GM18873 (cell line): ENCODE data around the gene COL3A1.

ENCODE experiments used
- ATAC-seq: cut with Tn5 transposase; IDR thresholded peaks from one replicate; pipeline ENCODE4 v1.9.1; 2021; ENCODE audit warnings: mild to moderate bottlenecking, moderate library complexity, moderate number of reproducible peaks; ENCODE audit not compliant: unreplicated experiment, low FRiP score

COL3A1 gene

GRCh38 chr2:189014449-189015138 is 40.4 kb downstream of the COL3A1 start:
- ATAC-seq: no peak

DNA sequence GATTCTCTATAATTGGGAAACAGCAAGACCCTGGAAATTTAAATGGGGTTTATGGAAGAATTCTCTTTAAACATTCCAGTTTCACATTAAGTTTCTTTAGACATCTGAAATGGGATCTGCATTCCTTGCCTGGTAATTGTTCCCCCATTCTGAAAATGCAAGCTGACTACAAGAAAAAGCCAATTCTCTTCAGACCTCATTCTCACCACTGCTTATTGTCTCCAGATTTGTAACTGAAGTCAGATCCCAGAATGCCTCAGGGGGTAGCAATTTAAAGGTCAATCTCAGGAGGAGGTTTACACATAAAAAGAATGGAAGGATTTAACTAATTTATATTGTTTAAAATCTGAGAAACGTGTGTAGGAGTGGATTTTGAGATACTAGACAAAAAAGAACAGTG is 41.2 kb downstream of the COL3A1 start:
- no peak for ATAC-seq

- ATAC-seq: no peak
Measured at GRCh38 chr2:189016311-189016861, 42.2 kb downstream of the COL3A1 start.

DNA sequence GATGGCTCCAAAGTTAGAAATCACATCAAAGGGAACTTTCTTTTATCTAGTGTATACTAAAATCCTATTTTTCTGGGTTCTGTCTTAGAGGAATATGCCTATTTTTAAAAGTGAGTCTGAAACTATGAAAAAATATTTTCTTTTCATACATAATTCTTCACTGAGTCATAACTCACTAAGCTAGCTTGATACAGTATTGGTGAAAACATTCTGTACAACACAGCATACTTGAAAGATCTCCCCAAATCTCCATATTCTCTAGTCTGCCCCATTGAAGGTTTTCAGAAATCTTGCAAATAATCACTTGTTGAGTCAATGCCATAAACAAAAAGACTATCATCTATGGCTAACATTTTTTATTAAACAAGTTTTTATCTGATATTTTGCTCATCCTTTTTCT is 44.5 kb downstream of the COL3A1 start:
- ATAC-seq: no peak

DNA sequence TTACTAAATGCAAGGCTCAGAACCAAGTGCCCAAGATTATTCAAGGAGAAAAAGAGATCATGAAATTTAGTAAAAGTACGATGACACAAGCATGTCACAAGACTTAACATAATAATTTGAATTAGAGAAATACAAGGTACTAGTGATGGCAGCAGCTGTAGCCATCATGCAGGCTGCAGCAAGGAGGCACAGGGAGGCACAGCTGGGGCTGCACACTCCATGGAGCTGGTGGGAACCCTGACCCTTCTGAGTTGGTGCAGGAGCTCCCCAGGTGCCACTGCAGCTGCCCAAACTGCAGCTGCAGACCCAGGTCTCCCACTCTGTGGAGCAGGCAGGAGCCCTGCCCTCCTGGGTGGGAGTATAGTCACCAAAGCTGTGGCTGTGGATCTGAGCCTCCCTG is 46.0 kb downstream of the COL3A1 start:
- ATAC-seq: no peak

DNA sequence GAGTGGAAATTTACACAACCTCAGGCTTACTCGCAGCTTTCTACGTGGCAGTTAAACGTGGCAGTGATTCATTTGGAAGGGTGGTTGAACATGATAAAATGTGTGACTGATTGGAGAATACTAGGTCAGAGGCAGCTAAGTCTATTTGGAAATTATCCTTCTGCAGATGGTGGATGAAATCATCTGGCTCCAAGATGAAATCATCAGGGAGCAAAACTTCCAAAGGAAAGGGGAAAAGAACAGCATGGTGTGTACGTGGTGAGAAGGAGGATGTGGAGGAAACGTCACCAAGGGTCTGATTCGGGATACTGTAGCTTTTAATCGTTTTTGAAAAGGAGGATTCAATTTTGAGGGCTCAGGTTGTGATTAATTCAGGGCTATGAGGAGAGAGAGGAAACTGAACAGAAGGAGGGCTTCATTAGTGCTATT is 47.9 kb downstream of the COL3A1 start:
- ATAC-seq: no peak

GRCh38 chr2:189022492-189022891 is 48.3 kb downstream of the COL3A1 start:
- ATAC-seq: no peak

- ATAC-seq: no peak
Measured at GRCh38 chr2:189024901-189025618, 50.9 kb downstream of the COL3A1 start.

DNA sequence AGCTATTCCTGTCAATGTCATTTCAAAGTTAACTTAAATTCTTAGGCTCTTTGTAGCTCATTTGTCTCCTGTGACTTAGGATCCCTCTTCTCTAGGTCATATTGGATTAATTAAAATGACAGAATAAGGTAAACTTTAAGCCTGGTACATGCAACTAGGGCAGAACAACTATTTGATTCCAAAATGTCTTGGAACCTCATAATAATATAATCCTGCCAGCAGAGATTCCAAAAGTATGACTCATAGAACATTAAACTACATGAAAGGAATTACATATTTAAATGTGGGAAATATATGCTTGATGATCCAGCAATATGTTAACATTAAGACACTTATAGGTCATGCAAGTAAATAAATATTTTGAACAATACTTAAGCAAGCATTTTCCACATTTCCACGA is 63.3 kb downstream of the COL3A1 start:
- no peak for ATAC-seq

DNA sequence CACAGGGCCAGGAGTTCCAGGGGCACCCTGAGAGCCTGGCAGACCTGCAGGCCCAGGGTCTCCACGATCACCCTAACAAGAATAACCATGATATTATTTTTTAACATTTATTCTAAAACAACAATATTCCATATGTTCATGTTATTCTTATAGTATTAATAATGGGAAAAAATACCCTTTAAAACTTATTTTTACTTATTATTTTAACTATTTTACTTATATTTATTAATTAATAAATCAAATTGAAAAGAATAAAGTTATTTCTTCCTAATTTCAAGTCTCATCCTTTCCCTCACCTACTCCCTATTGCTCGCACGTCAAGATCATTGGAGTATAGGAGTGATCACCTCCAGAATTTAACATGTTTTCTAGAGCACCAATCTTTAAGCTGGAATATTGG is 71.7 kb downstream of the COL3A1 start:
- no peak for ATAC-seq

- ATAC-seq: no peak
Measured at GRCh38 chr2:189046320-189046719, 72.1 kb downstream of the COL3A1 start.

GRCh38 chr2:189047171-189047888 is 73.2 kb downstream of the COL3A1 start:
- ATAC-seq: no peak

DNA sequence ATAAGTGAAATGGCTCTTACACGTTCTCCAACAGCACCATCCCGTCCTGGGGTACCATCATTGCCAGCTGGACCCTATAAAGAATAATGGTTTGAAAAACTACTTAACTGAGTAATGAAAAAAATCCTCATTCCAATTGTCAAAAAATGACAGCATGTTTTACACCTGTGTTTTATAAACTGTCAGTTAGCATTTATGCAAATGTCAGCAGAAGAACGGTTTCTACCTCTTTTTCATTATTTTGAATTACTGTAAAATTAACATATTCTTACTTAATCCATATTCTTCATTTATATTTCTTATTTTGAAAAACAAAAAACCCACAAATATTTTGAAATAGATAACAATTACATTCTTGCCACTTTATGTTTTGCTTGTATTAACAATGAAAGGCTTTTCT is 74.0 kb downstream of the COL3A1 start:
- no peak for ATAC-seq

DNA sequence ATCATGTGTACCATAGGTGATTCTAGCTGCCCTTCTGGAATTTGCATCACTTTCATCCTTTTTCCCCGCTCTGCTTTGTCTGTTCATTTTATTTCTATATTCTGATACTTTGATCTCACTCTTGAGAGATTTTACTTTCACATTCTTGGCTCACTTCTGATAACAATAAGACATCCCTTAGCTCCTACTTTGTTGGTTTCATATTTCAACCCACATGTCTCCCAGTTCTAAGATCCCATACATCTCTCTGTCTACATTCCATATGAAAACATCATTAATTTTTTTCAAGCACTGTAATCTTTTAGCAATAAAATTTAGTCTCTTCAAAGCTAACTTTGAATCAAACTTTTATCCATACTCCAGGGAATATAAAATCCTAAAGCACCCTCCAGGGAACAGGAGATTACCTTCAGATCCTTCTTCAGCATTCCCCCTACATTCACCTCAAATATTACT is 75.6 kb downstream of the COL3A1 start:
- ATAC-seq: no peak

DNA sequence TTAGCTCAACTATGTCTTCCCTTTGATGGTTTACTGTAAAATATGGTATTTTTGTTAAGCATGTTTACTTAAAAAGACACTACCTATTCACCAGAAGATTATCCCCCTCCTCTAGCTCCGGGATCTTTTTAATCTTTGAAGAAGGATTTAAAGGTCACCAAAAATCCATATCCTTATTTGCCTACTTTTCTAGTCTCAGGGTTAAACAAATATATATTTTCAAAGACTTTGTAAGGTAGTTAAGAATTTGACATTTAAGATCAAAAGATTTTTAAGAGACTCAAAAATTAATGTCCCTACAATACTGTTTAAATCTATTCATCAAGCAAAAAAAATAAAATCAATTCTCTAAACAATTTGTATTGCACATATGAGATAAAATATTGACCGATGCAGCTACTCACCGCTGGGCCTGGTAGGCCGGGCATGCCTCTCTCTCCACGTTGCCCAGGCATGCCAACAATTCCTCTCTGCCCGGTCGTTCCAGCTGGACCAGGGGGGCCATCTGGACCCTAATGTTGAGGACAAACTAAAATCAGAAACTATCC is 76.1 kb downstream of the COL3A1 start:
- ATAC-seq: no peak

DNA sequence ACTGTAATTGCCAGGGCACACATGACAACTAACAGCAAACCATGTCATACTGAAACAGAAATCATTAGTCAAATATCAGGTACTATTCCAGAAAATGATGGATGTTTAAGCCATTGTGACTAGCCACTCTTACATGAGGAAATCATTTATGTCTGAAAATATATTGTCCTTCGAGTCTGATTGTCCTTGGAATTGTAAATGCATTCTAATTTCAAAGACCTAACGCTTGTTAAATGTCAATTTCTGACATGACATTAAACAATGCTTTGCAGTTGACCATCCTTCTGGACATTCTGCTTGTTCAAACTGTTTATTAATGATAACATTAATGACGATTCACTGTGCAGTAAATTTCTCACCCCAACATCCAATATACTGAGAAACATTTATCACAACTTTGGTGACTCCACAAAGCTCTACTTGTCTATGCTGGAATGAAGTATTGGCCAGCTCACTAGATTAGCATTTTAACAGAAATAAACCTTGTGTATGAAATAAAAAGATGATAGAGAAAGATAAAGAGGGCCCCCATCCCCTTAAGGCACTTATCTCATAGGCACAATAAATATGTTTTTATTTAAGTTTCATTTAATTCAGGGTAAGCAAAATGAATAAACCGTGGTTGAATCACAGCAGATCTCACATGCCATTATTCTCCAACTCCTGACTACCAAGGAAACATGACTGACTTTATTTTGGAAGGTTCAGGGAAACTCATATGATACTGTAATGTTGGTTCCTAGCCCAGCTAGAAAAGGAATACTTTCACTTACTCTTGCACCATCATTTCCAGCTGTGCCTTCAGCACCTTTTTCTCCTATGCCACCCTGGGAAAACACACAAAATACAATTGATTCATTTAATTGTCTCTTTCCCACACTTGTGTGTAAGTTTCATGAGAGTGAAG is 82.3 kb downstream of the COL3A1 start:
- ATAC-seq: no peak

GRCh38 chr2:189057316-189057715 is 83.1 kb downstream of the COL3A1 start:
- ATAC-seq: no peak

GRCh38 chr2:189060096-189060642 is 86.0 kb downstream of the COL3A1 start:
- no peak for ATAC-seq
